ENCODE results near the gene ABCD2. TPM values are rescaled to one million over a fixed set of nuclear protein-coding genes. Genes with fewer than 3 reads are reported as not detected.
"Not testable (repeated sequence)": the region's sequence is repeated elsewhere in the genome, so short reads cannot be mapped to it uniquely, and the experiment has no call there.

Gene ABCD2
- total RNA-seq, 1 donor from 2014 or later: 4.2 TPM

DNA sequence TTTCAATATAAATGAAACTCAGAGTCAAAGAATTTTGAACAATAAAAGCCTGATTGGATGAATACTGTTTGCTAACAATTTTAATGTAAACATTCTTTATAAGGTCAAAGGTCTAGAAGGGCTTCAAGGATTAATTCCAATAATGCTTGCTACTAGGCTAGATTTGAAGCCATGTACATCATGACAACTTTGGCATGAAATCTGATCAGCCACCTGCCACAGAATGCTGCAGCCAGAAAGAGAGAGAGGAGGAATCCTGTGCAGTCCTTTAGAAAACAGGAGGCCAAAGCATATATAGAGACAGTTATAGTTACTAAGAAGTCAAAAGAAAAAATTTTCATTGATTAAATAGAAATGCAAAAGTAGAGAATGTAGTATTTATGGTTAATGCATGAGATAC lies 47.1 kb downstream of the ABCD2 start:
- Mint-ChIP-seq H3K27ac (ENCODE audit: unreplicated experiment) (no peak overlapping the region), H3K36me3 (ENCODE audit: unreplicated experiment) (peaks cover 4% of the 10 kb centered on the region), H3K9me3 (ENCODE audit: unreplicated experiment) (peaks cover under 1% of the 10 kb centered on the region), H3K4me3 (ENCODE audit: unreplicated experiment) (no peak overlapping the region), H3K27me3 (ENCODE audit: unreplicated experiment) (no peaks in the 10 kb centered on the region), H3K4me1 (ENCODE audit: low read depth, unreplicated experiment) (peaks cover 12% of the 10 kb centered on the region)
- TF ChIP-seq, protein P1, sequence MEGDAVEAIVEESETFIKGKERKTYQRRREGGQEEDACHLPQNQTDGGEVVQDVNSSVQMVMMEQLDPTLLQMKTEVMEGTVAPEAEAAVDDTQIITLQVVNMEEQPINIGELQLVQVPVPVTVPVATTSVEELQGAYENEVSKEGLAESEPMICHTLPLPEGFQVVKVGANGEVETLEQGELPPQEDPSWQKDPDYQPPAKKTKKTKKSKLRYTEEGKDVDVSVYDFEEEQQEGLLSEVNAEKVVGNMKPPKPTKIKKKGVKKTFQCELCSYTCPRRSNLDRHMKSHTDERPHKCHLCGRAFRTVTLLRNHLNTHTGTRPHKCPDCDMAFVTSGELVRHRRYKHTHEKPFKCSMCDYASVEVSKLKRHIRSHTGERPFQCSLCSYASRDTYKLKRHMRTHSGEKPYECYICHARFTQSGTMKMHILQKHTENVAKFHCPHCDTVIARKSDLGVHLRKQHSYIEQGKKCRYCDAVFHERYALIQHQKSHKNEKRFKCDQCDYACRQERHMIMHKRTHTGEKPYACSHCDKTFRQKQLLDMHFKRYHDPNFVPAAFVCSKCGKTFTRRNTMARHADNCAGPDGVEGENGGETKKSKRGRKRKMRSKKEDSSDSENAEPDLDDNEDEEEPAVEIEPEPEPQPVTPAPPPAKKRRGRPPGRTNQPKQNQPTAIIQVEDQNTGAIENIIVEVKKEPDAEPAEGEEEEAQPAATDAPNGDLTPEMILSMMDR (IDR thresholded peaks at IDR 0.05; ENCODE audit: partially characterized antibody, unreplicated experiment): no peak
- DNase-seq: no peak

DNA sequence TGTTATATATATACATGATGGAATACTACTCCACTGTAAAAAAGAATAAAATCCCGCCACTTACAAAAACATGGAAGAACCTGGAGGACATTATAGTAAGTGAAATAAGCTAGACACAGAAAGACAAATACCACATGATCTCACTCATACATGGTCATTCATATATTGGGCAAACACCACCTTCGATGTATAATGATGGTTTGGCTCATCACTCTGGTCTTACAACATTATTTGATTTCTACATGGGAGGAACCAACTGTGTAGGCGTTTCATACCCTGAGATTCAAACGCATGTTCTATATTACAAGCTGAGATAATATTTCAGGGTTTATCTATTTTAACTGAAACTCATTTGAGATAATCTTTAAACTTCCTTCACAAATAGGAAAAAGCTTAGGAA lies 48.3 kb downstream of the ABCD2 start:
- Mint-ChIP-seq H3K9me3 (ENCODE audit: unreplicated experiment) (peaks cover 3% of the 10 kb centered on the region), H3K4me1 (ENCODE audit: low read depth, unreplicated experiment) (peaks cover 12% of the 10 kb centered on the region), H3K27me3 (ENCODE audit: unreplicated experiment) (no peaks in the 10 kb centered on the region), H3K4me3 (ENCODE audit: unreplicated experiment) (no peak overlapping the region), H3K36me3 (ENCODE audit: unreplicated experiment) (peaks cover 4% of the 10 kb centered on the region), H3K27ac (ENCODE audit: unreplicated experiment) (no peak overlapping the region)
- no peak for DNase-seq
- TF ChIP-seq, protein P1 (IDR thresholded peaks at IDR 0.05; ENCODE audit: partially characterized antibody, unreplicated experiment): no peak

DNA sequence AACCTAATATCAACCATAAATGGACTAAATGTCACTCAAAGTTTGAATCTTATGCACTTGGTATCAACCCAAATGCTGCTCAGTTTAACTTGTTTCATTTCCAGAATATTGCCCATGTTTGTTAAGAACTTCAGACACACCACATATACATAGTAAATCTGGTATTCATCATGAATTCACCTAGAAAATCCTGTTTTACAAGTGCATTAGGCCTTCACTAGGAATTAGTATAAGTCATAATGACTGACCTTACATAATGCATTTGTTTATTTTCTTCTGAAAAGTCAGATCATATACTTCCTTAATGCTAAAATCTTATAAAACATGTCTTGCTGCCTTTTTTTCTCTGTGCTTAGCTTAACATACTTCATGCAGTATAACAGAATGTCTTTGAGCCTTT lies 66.1 kb downstream of the ABCD2 start:
- Mint-ChIP-seq H3K27ac (ENCODE audit: unreplicated experiment) (no peak overlapping the region), H3K4me3 (ENCODE audit: unreplicated experiment) (no peak overlapping the region), H3K9me3 (ENCODE audit: unreplicated experiment) (no peaks in the 10 kb centered on the region), H3K36me3 (ENCODE audit: unreplicated experiment) (peaks cover 15% of the 10 kb centered on the region), H3K4me1 (ENCODE audit: low read depth, unreplicated experiment) (no peaks in the 10 kb centered on the region), H3K27me3 (ENCODE audit: unreplicated experiment) (no peaks in the 10 kb centered on the region)
- TF ChIP-seq, protein P1 (IDR thresholded peaks at IDR 0.05; ENCODE audit: partially characterized antibody, unreplicated experiment): no peak
- no peak for DNase-seq

DNA sequence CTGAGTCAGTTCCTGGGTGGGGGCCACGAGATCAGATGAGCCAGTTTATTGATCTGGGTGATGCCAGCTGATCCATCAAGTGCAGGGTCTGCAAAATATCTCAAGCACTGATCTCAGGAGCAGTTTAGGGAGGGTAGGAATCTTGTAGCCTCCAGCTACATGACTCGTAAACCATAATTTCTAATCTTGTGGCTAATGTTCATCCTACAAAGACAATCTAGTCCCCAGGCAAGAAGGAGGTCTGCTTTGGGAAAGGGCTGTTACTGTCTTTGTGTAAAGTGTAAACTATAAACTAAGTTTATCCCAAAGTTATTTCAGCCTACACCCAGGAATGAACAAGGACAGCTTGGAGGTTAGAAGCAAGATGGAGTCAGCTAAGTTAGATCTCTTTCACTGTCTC lies 75.4 kb downstream of the ABCD2 start:
- not testable (repeated sequence) for H3K27me3 Mint-ChIP-seq (ENCODE audit: unreplicated experiment); H3K36me3 Mint-ChIP-seq (ENCODE audit: unreplicated experiment); H3K4me1 Mint-ChIP-seq (ENCODE audit: low read depth, unreplicated experiment); H3K4me3 Mint-ChIP-seq (ENCODE audit: unreplicated experiment); H3K27ac Mint-ChIP-seq (ENCODE audit: unreplicated experiment); H3K9me3 Mint-ChIP-seq (ENCODE audit: unreplicated experiment); DNase-seq

DNA sequence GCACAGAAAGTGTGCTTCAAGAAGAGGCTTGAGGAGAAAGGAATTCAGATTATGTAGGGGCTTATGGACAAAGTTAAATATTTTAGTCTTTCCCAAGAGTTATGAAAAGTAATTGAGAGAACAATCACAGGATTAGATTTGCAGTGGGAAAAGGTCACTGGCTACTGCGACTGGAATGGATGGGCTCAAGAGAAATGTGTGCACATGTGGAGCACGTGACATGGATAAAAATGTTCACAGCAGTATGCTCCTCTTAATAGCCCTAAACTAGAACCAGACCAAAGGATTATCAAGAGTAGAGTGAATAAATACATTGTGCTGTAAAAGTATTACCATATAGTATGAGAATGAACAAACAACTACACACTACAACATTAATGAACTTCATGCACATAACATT lies 78.1 kb downstream of the ABCD2 start:
- no peak overlapping the region for H3K27ac Mint-ChIP-seq (ENCODE audit: unreplicated experiment)
- TF ChIP-seq, protein P1 (IDR thresholded peaks at IDR 0.05; ENCODE audit: partially characterized antibody, unreplicated experiment): no peak
- no peaks in the 10 kb centered on the region for H3K27me3 Mint-ChIP-seq (ENCODE audit: unreplicated experiment)
- H3K4me3 Mint-ChIP-seq (ENCODE audit: unreplicated experiment): no peak overlapping the region
- H3K4me1 Mint-ChIP-seq (ENCODE audit: low read depth, unreplicated experiment): no peaks in the 10 kb centered on the region
- no peaks in the 10 kb centered on the region for H3K36me3 Mint-ChIP-seq (ENCODE audit: unreplicated experiment)
- no peak for DNase-seq
- no peaks in the 10 kb centered on the region for H3K9me3 Mint-ChIP-seq (ENCODE audit: unreplicated experiment)

DNA sequence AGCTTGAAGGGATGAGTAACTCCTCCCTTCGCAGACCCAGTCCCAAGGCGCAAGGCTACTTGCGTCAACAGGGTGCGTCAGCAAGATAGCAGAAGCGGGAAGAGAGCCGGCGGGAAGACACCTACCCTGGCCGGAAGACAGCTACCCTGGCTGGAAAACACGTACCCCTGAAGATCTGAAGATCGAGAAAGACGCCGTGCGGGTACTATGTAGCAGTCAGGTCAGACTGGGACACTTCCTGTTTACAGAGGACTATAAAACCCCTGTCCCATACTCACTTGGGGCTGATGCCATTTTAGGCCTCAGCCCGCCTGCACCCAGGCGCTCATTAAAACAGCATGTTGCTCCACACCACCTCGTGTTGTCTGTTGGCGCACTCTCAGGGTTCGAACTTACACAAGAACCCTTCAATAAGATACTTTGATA lies 80.9 kb downstream of the ABCD2 start:
- Mint-ChIP-seq H3K9me3 (ENCODE audit: unreplicated experiment) (no peaks in the 10 kb centered on the region), H3K36me3 (ENCODE audit: unreplicated experiment) (no peaks in the 10 kb centered on the region), H3K4me3 (ENCODE audit: unreplicated experiment) (no peak overlapping the region), H3K27ac (ENCODE audit: unreplicated experiment) (no peak overlapping the region), H3K4me1 (ENCODE audit: low read depth, unreplicated experiment) (no peaks in the 10 kb centered on the region), H3K27me3 (ENCODE audit: unreplicated experiment) (peaks cover 2% of the 10 kb centered on the region)
- TF ChIP-seq, protein P1 (IDR thresholded peaks at IDR 0.05; ENCODE audit: partially characterized antibody, unreplicated experiment): no peak
- DNase-seq: no peak

All from glutamatergic neuron (in vitro differentiated cells).